Stomach smooth muscle (tissue), 2 donors: ENCODE measurements around the gene SPAG17.
"Not testable (repeated sequence)": the region's sequence is repeated elsewhere in the genome, so short reads cannot be mapped to it uniquely, and the experiment has no call there.

Source experiments
- H3K27ac ChIP-seq: one replicate; pipeline ENCODE4 v1.7.0; 2013; ENCODE audit warnings: mild to moderate bottlenecking, low read length, inconsistent platforms
- H3K27me3 ChIP-seq, 2 donors: one replicate each; pipeline ENCODE4 v1.7.0; 2013; ENCODE audit warnings: low read length in 2 of 2; ENCODE audit not compliant: insufficient read depth in 2 of 2, control insufficient read depth in 1 of 2
- H3K36me3 ChIP-seq, 2 donors: one replicate each; pipeline ENCODE4 v1.7.0; 2013; ENCODE audit warnings: low read length in 2 of 2; ENCODE audit not compliant: control insufficient read depth in 2 of 2, insufficient read depth in 2 of 2
- H3K4me1 ChIP-seq: one replicate; pipeline ENCODE4 v1.7.0; 2013; ENCODE audit warnings: low read length; ENCODE audit not compliant: control insufficient read depth, insufficient read depth
- H3K4me3 ChIP-seq, 2 donors: one replicate each; pipeline ENCODE4 v1.7.0; 2013; ENCODE audit warnings: low read length in 2 of 2
- H3K9ac ChIP-seq, 2 donors: one replicate each; pipeline ENCODE4 v1.7.0; 2013; ENCODE audit warnings: low read length in 2 of 2, mild to moderate bottlenecking in 1 of 2
- H3K9me3 ChIP-seq, 2 donors: one replicate each; pipeline ENCODE4 v1.7.0; 2013; ENCODE audit warnings: low read length in 2 of 2; ENCODE audit not compliant: control insufficient read depth in 2 of 2
- donor health status: healthy.
- donor health status: Pancreatic carcinoma.

The SPAG17 gene

DNA sequence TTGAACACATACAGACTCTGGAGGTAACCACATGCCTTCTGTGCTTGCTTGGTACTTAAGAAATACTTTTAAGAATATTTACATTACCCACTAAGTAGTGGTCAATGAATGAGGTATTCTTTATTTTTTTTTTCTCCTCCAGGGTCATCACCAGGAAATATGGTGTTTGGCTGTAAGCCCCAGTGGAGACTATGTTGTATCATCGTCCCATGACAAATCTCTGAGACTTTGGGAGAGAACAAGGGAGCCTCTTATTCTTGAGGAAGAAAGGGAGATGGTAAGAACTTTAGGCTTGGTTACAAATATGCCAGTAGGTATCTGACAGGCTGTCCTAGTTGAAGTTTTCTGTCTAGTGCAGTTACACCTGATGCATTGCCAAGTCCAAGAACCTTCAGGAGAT, 232.6 kb downstream of the SPAG17 start:
- no peak overlapping the region for H3K27ac ChIP-seq
- peaks cover 36 to 54% of the 10 kb centered on the region in 2 donors for H3K36me3 ChIP-seq
- no peak overlapping the region for H3K4me3 ChIP-seq
- no peaks in the 10 kb centered on the region for H3K27me3 ChIP-seq
- H3K4me1 ChIP-seq, result no peaks in the 10 kb centered on the region
- H3K9me3 ChIP-seq, result no peaks in the 10 kb centered on the region
- H3K9ac ChIP-seq, result no peak overlapping the region

DNA sequence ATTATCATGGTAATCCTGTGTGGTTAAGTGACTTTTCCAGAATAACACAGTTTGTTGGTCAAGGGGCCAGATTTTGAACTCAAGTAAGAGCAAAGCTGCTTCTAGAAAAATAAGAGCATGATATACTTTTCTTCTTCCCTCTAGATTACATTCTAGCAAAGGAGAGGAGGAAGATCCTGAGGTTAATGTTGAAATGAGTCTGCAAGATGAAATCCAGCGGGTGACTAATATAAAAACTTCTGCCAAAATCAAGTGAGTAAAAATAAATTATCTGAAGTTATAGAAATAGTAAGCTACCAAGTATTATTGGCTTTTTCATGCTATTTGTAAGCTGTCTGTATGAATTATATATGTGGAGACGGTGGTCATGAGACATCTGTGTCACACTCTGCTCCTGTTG, 242.7 kb downstream of the SPAG17 start:
- no peaks in the 10 kb centered on the region for H3K4me1 ChIP-seq
- peaks cover 28 to 58% of the 10 kb centered on the region in 2 donors for H3K36me3 ChIP-seq
- no peak overlapping the region for H3K9ac ChIP-seq
- H3K4me3 ChIP-seq, result no peak overlapping the region
- H3K27ac ChIP-seq, result no peak overlapping the region
- H3K27me3 ChIP-seq, result no peaks in the 10 kb centered on the region
- H3K9me3 ChIP-seq, result no peaks in the 10 kb centered on the region

- Histone ChIP-seq H3K9ac (no peak overlapping the region), H3K27ac (no peak overlapping the region), H3K4me1 (peaks cover 8% of the 10 kb centered on the region), H3K36me3 (peaks cover 4 to 17% of the 10 kb centered on the region in 2 donors), H3K27me3 (no peaks in the 10 kb centered on the region), H3K9me3 (no peaks in the 10 kb centered on the region), H3K4me3 (no peak overlapping the region)
Observed at GRCh38 chr1:117933769-117934168, 251.3 kb downstream of the SPAG17 start.

- Histone ChIP-seq H3K36me3 (peaks cover 4 to 8% of the 10 kb centered on the region in 2 donors), H3K4me1 (peaks cover 14% of the 10 kb centered on the region), H3K27me3 (no peaks in the 10 kb centered on the region), H3K4me3 (no peak overlapping the region), H3K27ac (no peak overlapping the region), H3K9ac (no peak overlapping the region), H3K9me3 (no peaks in the 10 kb centered on the region)
Observed at GRCh38 chr1:117932576-117932975, 252.5 kb downstream of the SPAG17 start.

- Histone ChIP-seq H3K4me1 (peaks cover 14% of the 10 kb centered on the region), H3K27ac (no peak overlapping the region), H3K9me3 (no peaks in the 10 kb centered on the region), H3K27me3 (no peaks in the 10 kb centered on the region), H3K9ac (peak overlapping the region; percentile 78 to 86), H3K4me3 (peak overlapping the region; percentile 94 to 100), H3K36me3 (peaks cover 4% of the 10 kb centered on the region in 2 donors)
Observed at GRCh38 chr1:117930484-117930883, 254.5 kb downstream of the SPAG17 start.

DNA sequence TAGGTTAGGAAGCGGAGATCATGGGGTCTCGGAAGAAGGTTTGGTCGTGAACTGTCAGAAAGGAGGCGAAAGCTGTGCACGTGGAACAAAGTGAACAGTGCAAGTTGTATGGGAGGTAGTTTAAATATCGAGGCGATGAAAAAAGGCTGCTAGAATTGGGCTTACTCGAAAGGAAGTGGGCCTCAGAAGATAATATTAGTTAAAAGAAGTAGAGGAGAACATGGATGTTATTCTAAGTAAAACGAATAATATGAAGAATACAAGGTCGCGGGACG, 254.9 kb downstream of the SPAG17 start:
- Histone ChIP-seq H3K27ac (no peak overlapping the region), H3K36me3 (peaks cover 4% of the 10 kb centered on the region in 2 donors), H3K9me3 (no peaks in the 10 kb centered on the region), H3K27me3 (no peaks in the 10 kb centered on the region), H3K4me1 (peaks cover 14% of the 10 kb centered on the region), H3K9ac (peak overlapping the region; percentile 78 to 86), H3K4me3 (peak overlapping the region; percentile 94 to 100)

- H3K27me3 ChIP-seq, result no peaks in the 10 kb centered on the region
Observed at GRCh38 chr1:117929343-117930172, 255.5 kb downstream of the SPAG17 start, which contains the start of the genes GDAP2 and WDR3. Gene GDAP2 (minus strand): TSS chr1:117929621. CDS start chr1:117920357, 9,264 bp downstream. Gene WDR3 (plus strand): TSS chr1:117929739. CDS start chr1:117933320, 3,581 bp downstream.

GRCh38 chr1:117928881-117929342, 256.1 kb downstream of the SPAG17 start:
- Histone ChIP-seq H3K4me1 (peaks cover 14% of the 10 kb centered on the region), H3K9me3 (no peaks in the 10 kb centered on the region), H3K4me3 (peak overlapping the region; percentile 94 to 100), H3K9ac (peak overlapping the region; percentile 76 to 86), H3K27me3 (no peaks in the 10 kb centered on the region), H3K27ac (peak overlapping the region; percentile 58), H3K36me3 (no peaks in the 10 kb centered on the region)

More at GRCh38 chr1:117929343-117930172, 255.5 kb downstream of the SPAG17 start, which contains the start of the genes GDAP2 and WDR3:
- Histone ChIP-seq H3K9me3 (no peaks in the 10 kb centered on the region), H3K27ac (peak within 1 kb of the TSS; percentile 58), H3K4me3 (peak within 1 kb of the TSS; percentile 94 to 100), H3K4me1 (peaks cover 14% of the 10 kb centered on the region), H3K9ac (peak within 1 kb of the TSS; percentile 78 to 86), H3K36me3 (peaks cover 1 to 2% of the 10 kb centered on the region in 2 donors)

DNA sequence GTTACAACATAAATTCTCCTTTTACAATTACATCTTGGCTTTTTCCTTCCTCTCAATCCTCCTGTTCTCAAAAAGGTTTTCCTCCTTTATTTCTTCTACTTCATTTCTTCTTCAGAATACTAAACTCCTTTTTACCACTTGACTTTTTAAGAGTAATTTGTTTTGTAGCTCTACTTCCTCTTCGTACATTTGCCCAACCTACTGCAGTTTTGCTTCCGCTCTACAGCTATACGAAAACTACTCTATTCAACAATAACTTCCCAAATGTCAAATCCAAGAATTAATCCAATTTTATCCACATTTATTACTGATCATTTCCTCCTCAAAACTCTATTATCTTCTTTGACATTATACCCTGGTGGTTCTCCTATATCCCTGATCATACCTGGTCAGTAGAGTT, 259.0 kb downstream of the SPAG17 start:
- Histone ChIP-seq H3K36me3 (no peaks in the 10 kb centered on the region), H3K4me1 (peaks cover 13% of the 10 kb centered on the region), H3K27me3 (no peaks in the 10 kb centered on the region), H3K9me3 (no peaks in the 10 kb centered on the region), H3K9ac (no peak overlapping the region), H3K4me3 (no peak overlapping the region), H3K27ac (no peak overlapping the region)

GRCh38 chr1:117922717-117923116, 262.3 kb downstream of the SPAG17 start:
- H3K27ac ChIP-seq, H3K9ac ChIP-seq, H3K4me1 ChIP-seq, H3K27me3 ChIP-seq, H3K4me3 ChIP-seq, H3K9me3 ChIP-seq: not testable (repeated sequence)
- H3K36me3 ChIP-seq, result peaks cover 0 to 11% of the 10 kb centered on the region in 2 donors

DNA sequence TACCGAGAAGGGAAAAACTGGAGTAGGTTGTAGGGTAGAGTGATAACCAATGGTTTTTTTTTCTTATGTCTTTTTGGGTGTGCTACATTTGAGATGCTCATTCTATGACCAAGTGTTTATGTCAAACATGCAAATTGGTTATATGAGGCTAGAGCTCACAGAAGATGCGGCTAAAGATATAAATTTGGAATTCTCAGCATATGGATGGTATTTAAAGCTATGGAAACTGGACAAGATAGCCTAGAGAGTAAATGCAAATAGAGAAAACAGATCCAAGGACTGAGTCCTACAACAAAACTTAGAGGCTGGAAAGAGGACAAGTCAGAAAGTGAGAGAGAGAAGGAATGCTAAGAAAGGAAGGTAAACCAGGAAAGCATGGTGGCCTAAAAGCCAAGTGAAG, 263.0 kb downstream of the SPAG17 start:
- Histone ChIP-seq H3K4me3 (no peak overlapping the region), H3K27me3 (no peaks in the 10 kb centered on the region), H3K9ac (no peak overlapping the region), H3K4me1 (no peaks in the 10 kb centered on the region), H3K27ac (no peak overlapping the region), H3K36me3 (peaks cover 0 to 15% of the 10 kb centered on the region in 2 donors), H3K9me3 (no peaks in the 10 kb centered on the region)
